Measurements from ENCODE around the gene UQCRH.

Gene UQCRH

GRCh38 chr1:46284597-46285564 is 18.6 kb upstream of the UQCRH start (continued):
- TF ChIP-seq ZFP41 (tag by site-specific recombination; IDR thresholded peaks at IDR 0.05; ENCODE audit: borderline replicate concordance) (no peak), PRDM10 (tag by site-specific recombination; IDR thresholded peaks at IDR 0.05) (0 out of 2 replicates have a peak, but pooled peaks have one; percentile 17), ZNF654 (tag by site-specific recombination; IDR thresholded peaks at IDR 0.05; ENCODE audit: low read depth) (no peak), ZNF133 (tag by site-specific recombination; IDR thresholded peaks at IDR 0.05) (no peak), ZNF639 (tag by site-specific recombination; IDR thresholded peaks at IDR 0.05) (no peak), ZBTB17 (tag by site-specific recombination; IDR thresholded peaks at IDR 0.05) (peak; percentile 51; the same call in 1 of the 2 replicates), GFI1B (tag by site-specific recombination; IDR thresholded peaks at IDR 0.05) (no peak), ZNF513 (tag by site-specific recombination; IDR thresholded peaks at IDR 0.05) (no peak), RBAK (tag by site-specific recombination; IDR thresholded peaks at IDR 0.05) (no peak), KLF7 (tag by site-specific recombination; IDR thresholded peaks at IDR 0.05; ENCODE audit: borderline replicate concordance) (no peak), BCL11B (tag by site-specific recombination; IDR thresholded peaks at IDR 0.05; ENCODE audit: low read depth) (no peak), BCL11A (tag by site-specific recombination; IDR thresholded peaks at IDR 0.05; ENCODE audit: low read depth) (no peak), ZFP37 (tag by site-specific recombination; IDR thresholded peaks at IDR 0.05) (no peak), ZNF518A (tag by site-specific recombination; conservative IDR thresholded peaks at IDR 0.05; ENCODE audit: low read depth) (no peak), ZIC2 (tag by site-specific recombination; IDR thresholded peaks at IDR 0.05) (peak; percentile 86), ZNF274 (IDR thresholded peaks at IDR 0.05; ENCODE audit: low read length) (no peak), ZNF274 (tag by site-specific recombination; IDR thresholded peaks at IDR 0.05; ENCODE audit: borderline replicate concordance) (no peak), ZNF629 (tag by site-specific recombination; IDR thresholded peaks at IDR 0.05) (peak; percentile 39)
